SU-DHL-6 (cell line): Measurements from ENCODE around the gene KLF2.

Source experiments
- CTCF ChIP-seq: fragments of 200-600 bp; sonication (generic); IDR thresholded peaks from one replicate; pipeline ENCODE4 v1.5.1; 2017; ENCODE audit warnings: antibody characterized with exemption, mild to moderate bottlenecking, low read length, moderate library complexity; ENCODE audit not compliant: insufficient read depth, poor library complexity, severe bottlenecking
- EZH2phosphoT487 ChIP-seq: fragments of 200-600 bp; sonication (generic), shearing (Covaris generic); conservative IDR thresholded peaks from 2 replicates; pipeline ENCODE4 v1.6.1; 2018; ENCODE audit warnings: mild to moderate bottlenecking, antibody characterized with exemption, low read length, moderate library complexity, mixed read lengths

- TF ChIP-seq CTCF, result no peak
- no peak for TF ChIP-seq EZH2phosphoT487
Measured at GRCh38 chr19:16327501-16327900, 2.9 kb downstream of the KLF2 start.
